Measurements from ENCODE around the gene KDELR1. TPM values are rescaled to one million over a fixed set of nuclear protein-coding genes. Genes with fewer than 3 reads are reported as not detected.
"Not testable (repeated sequence)": the region's sequence is repeated elsewhere in the genome, so short reads cannot be mapped to it uniquely, and the experiment has no call there.

Gene KDELR1
- total RNA-seq, 2 experiments from 2014 or later: 69.5 to 78.8 TPM

DNA sequence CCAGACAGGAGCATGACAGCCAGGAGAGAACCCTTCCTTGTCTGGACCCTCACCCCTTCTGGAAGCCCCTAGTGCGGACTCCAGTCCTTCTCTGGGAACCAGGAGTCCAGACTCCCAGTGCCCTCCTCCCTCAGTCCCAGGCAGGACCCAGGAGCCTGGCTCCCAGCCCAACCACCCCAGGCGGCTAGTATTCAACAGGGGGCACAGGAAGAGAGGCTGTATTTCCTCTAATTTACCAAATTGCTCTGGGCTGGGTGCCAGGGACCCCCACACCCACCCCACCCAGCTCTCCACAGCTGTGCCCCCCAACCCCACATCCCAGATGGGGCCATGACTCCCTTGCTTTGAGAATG lies 5.4 kb upstream of the KDELR1 start:
- ChIA-PET POLR2A (no interaction called here), CTCF (interaction anchor here (1.1 kb wide), 1 partner anchor 63 kb away, joined by 3 read pairs; no protein-coding TSS in a partner anchor)
- Mint-ChIP-seq H3K36me3 (ENCODE audit: low read depth) (no peaks in the 10 kb centered on the region), H3K9me3 (ENCODE audit: low read depth) (no peaks in the 10 kb centered on the region), H3K27me3 (peaks cover 31% of the 10 kb centered on the region), H3K4me1 (peaks cover 27% of the 10 kb centered on the region), H3K27ac (no peak overlapping the region), H3K4me3 (no peak overlapping the region)
- ATAC-seq (no peak), DNase-seq (no peak)
- intact Hi-C loops (cut with DNase I, micrococcal nuclease): loop anchor here (5.0 to 10.0 kb wide), 3 partner anchors 69 to 191 kb away; partner anchors contain the start of gene EMP3 (in 1 of the 2)

DNA sequence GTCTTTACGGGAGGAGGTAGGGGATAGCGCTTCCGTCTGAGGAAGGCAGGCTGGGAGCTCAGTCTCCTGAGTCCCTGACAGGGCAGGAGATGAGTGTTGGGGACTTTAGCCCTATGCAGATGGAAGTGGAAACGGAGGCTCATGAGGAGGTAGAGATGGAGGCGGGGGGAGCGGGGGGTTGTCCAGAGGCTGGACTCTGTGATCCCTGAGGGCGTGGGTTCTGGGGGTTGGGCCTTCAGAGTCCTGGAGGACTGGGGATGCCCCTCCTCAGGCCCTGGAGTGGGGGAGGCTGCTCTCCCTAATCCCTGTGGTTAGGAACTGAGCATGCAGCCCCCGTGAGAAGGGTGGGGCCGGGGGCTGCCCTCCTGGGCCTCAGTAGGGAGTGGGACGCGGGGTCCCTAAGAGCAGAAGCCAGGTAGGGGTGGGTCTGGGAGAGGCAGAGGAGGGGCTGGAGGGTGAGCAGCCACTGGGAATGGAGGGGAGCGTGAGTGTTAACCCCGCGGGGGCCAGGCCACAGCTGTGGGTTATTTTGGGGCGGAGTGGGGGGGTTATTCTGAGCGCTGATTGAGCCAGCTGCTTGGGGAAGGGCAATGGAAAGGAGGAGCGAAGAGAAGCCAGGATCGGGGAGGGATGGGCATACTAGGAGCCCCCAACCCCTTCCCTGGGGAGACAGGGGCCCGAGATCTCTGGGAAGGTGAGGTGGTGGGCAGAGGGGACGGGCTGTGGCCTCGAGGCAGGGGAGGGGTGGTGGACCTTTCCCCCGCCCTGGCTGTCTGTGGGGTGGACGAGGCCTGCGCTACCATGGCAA lies 4.9 kb upstream of the KDELR1 start:
- ChIA-PET CTCF (interaction anchor here (1.1 to 1.4 kb wide), 2 partner anchors 62 to 94 kb away, joined by 3 to 4 read pairs; no protein-coding TSS in a partner anchor), POLR2A (interaction anchor here (0.5 kb wide), 1 partner anchor 17 kb away, joined by 3 read pairs; no protein-coding TSS in a partner anchor)
- no peaks in the 10 kb centered on the region for H3K36me3 Mint-ChIP-seq (ENCODE audit: low read depth)
- H3K4me3 Mint-ChIP-seq: no peak overlapping the region
- peaks cover 31% of the 10 kb centered on the region for H3K27me3 Mint-ChIP-seq
- H3K9me3 Mint-ChIP-seq (ENCODE audit: low read depth): no peaks in the 10 kb centered on the region
- peaks cover 30% of the 10 kb centered on the region for H3K4me1 Mint-ChIP-seq
- no peak overlapping the region for H3K27ac Mint-ChIP-seq
- no peak for ATAC-seq
- DNase-seq: no peak
- intact Hi-C loops (cut with DNase I, micrococcal nuclease): loop anchor here (5.0 to 10.0 kb wide), 3 partner anchors 69 to 191 kb away; partner anchors contain the start of gene EMP3 (in 1 of the 2)

DNA sequence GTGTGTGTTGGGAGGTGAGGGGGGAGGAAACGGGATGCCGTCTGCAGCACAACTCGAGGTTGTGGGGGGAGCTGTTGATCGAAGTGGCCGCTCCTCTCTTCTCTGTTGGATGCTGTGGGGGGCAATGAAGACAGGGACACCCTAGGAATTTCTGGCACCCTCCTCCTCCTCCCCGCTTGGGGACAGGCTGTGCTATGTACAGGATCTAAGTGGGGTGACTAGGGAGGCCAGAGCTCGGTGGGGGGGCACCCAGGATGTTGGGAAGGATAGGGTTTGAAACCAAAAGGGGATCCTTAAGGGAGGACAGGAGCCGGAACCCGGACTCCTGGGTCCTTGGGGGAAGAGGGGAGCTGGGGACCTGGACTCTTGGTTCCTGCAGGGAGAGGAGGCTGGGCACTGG lies 4.1 kb upstream of the KDELR1 start:
- ATAC-seq: no peak
- no peaks in the 10 kb centered on the region for H3K36me3 Mint-ChIP-seq (ENCODE audit: low read depth)
- peaks cover 31% of the 10 kb centered on the region for H3K27me3 Mint-ChIP-seq
- no peaks in the 10 kb centered on the region for H3K9me3 Mint-ChIP-seq (ENCODE audit: low read depth)
- no peak overlapping the region for H3K4me3 Mint-ChIP-seq
- ChIA-PET POLR2A (interaction anchor here (0.5 kb wide), 1 partner anchor 17 kb away, joined by 3 read pairs; no protein-coding TSS in a partner anchor), CTCF (interaction anchor here (1.4 kb wide), 1 partner anchor 94 kb away, joined by 4 read pairs; no protein-coding TSS in a partner anchor)
- intact Hi-C loops (cut with DNase I, micrococcal nuclease): loop anchor here (5.0 to 10.0 kb wide), 3 partner anchors 68 to 192 kb away; partner anchors contain the start of gene EMP3 (in 1 of the 2)
- H3K27ac Mint-ChIP-seq: no peak overlapping the region
- peaks cover 30% of the 10 kb centered on the region for H3K4me1 Mint-ChIP-seq
- no peak for DNase-seq

DNA sequence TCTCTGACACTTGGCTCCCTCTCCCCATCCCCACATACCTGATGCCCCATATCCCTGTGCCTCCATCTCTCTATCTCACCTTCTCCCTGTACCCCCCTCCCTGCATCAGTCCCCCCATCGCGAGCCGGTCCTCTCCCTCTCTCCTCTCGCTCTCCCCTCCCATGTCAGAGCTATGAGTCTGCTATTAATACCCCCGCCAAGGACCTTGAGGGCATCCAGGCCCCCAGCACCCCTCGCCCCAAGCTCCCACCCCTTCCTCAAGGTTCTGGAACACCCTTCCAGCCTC lies 3.8 kb upstream of the KDELR1 start:
- Mint-ChIP-seq H3K27ac (no peak overlapping the region), H3K27me3 (peaks cover 31% of the 10 kb centered on the region), H3K9me3 (ENCODE audit: low read depth) (no peaks in the 10 kb centered on the region), H3K36me3 (ENCODE audit: low read depth) (peaks cover 2% of the 10 kb centered on the region), H3K4me1 (peaks cover 32% of the 10 kb centered on the region), H3K4me3 (no peak overlapping the region)
- intact Hi-C loops (cut with DNase I, micrococcal nuclease): loop anchor here (5.0 to 10.0 kb wide), 3 partner anchors 68 to 192 kb away; partner anchors contain the start of gene EMP3 (in 1 of the 2)
- DNase-seq (no peak), ATAC-seq (no peak)
- POLR2A ChIA-PET: no interaction called here
- CTCF ChIA-PET: interaction anchor here (1.4 kb wide), 1 partner anchor 95 kb away, joined by 4 read pairs; no protein-coding TSS in a partner anchor

DNA sequence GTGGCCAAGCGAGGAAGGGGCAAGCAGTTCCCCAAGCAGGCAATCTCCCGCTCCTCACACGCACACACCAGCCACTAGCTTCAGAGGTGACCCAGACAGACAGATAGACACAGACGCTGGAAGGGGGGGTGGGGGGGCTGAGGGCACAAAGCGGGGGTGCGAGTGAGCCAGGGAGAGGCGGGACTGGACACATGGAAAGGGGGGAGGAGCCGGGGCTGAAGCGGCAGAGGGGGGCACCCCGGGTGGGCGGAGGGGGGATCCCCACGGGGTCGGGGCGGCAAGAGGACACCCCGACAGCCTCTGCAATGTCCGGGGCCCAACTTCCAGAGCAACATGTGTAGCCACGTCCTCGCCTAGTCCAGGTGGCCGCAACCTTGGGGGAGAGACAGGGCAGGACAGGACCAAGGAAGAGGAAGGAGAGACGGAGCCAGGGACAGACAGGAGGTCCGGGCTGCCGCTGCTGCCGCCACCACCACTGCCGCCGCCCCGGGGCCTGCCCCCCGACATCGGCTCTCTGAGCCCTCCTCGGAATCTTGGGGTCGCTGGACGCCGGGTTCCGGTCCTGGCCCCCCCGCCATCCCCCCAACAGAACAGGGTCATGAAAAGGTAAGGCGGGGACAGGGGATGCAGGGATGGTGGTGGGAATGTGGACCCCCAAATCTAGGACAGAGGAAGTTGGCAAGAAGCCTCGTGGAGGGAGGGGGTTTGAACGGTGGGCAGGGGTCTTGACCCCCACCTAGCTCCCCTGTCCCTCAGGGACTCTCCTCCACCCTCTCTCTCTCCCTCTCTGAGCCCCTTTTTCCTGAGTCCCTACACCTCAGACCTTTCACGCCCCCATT lies 3.2 kb upstream of the KDELR1 start:
- no peak for DNase-seq
- POLR2A ChIA-PET: no interaction called here
- CTCF ChIA-PET: interaction anchor here (1.1 kb wide), 1 partner anchor 31 kb away, joined by 3 read pairs; the partner anchor contains the start of genes SYNGR4 and TMEM143
- Mint-ChIP-seq H3K9me3 (ENCODE audit: low read depth) (no peaks in the 10 kb centered on the region), H3K4me1 (peaks cover 31% of the 10 kb centered on the region), H3K4me3 (peak overlapping the region; percentile 23), H3K27ac (no peak overlapping the region), H3K36me3 (ENCODE audit: low read depth) (peaks cover 2% of the 10 kb centered on the region), H3K27me3 (peaks cover 31% of the 10 kb centered on the region)
- ATAC-seq: no peak
- intact Hi-C loops (cut with DNase I, micrococcal nuclease): loop anchor here (5.0 to 10.0 kb wide), 3 partner anchors 67 to 193 kb away; partner anchors contain the start of gene EMP3 (in 1 of the 2)

DNA sequence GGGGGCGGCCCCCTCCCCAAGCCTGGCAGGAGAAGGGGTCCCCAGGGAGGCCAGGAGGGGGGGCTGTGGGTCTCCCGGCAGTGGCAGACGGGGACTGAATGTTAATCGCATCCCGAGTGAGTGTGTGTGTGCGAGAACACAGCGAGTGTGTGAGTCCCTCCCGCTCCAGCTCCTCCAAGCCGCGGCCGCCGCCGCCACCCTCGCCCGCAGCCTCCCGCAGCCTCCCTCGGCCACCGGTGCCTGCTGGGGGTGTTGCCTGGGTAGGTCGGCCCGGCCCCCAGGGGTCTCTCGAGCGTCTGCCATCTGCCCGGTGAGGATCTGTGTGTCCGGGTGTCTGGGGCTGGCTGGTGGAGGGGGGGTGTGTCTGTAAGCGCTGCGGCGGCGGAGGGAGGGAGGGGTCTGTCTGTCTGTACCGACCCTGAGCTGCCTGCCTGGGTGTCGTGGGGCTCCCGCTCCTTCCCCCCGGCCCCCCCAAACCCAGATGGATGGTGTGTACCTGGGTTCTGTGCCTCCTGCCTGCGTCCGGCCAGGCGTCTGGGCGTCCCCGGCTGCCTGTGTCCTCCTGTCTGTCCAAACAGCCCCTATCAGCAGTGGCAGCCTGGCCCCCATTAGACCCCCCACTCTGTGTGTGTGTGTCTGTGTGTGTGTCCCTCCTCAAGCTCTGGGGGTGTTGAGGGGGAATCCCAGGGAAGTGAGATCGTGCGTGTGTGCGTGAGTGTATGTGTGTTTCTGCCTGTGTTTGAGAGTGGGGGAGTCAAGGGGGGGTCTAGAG lies 2.4 kb upstream of the KDELR1 start, which contains the start of gene GRIN2D:
Gene GRIN2D (plus strand): TSS at position 110 of the 772 bp plus-strand sequence. CDS start 4,725 bp downstream, outside the sequence.
- DNase-seq (peak; percentile 43), ATAC-seq (no peak)
- CTCF ChIA-PET: interaction anchor here (1.1 to 1.2 kb wide), 2 partner anchors 23 to 30 kb away, joined by 3 read pairs; partner anchors contain the start of genes SYNGR4 and TMEM143
- no peaks in the 10 kb centered on the region for H3K9me3 Mint-ChIP-seq (ENCODE audit: low read depth)
- intact Hi-C loops (cut with DNase I, micrococcal nuclease): loop anchor here in 1 of 2 experiments (10.0 kb wide), 1 partner anchor 101 kb away; no protein-coding TSS in a partner anchor
- peak within 1 kb of the TSS; percentile 23 for H3K4me3 Mint-ChIP-seq
- H3K27ac Mint-ChIP-seq: no peak within 1 kb of the TSS
- H3K36me3 Mint-ChIP-seq (ENCODE audit: low read depth): peaks cover 4% of the 10 kb centered on the region
- peaks cover 26% of the 10 kb centered on the region for H3K4me1 Mint-ChIP-seq
- H3K27me3 Mint-ChIP-seq: peaks cover 31% of the 10 kb centered on the region
- POLR2A ChIA-PET: no interaction called here

DNA sequence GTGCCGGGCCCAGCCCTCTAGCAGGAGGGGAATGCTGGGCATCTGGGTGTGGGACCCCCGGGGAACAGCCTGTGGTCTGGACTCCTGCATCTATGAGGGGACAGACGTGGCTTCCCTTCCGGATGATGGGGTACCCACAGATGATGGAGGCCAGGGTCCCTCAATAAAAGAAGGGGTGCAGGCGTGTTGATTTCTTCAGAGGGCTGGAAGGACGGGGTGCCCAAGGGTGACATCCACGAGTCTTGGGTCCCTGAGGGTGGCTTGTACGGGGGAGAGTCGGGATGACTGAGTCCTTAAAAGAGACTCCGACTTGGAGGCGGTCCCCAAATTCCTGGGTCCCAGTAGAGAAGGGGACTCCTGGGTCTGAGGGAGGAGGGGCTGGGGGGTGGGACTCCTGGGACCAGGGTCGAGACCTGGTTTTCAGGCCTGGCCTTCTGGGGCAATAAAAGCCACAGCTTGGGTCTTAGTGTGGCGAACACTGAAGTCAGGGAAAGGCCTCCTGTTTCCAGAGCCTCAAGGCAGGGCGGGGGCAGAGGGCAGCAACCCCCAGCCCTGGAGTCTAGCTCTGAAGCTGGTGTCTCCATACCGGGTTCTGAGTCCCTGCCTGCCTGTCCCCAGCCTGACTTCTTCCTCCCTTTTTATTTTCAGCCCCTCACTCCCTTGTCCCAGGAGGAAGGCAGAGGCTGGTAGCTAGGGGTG lies 1.7 kb upstream of the KDELR1 start:
- DNase-seq: no peak
- intact Hi-C loops (cut with DNase I, micrococcal nuclease): loop anchor here in 1 of 2 experiments (10.0 kb wide), 1 partner anchor 102 kb away; no protein-coding TSS in a partner anchor
- ChIA-PET POLR2A (no interaction called here), CTCF (interaction anchor here (1.1 to 1.2 kb wide), 2 partner anchors 23 to 29 kb away, joined by 3 read pairs; partner anchors contain the start of genes SYNGR4 and TMEM143)
- Mint-ChIP-seq H3K9me3 (ENCODE audit: low read depth) (no peaks in the 10 kb centered on the region), H3K36me3 (ENCODE audit: low read depth) (peaks cover 10% of the 10 kb centered on the region), H3K27ac (no peak overlapping the region), H3K4me3 (no peak overlapping the region), H3K4me1 (peaks cover 27% of the 10 kb centered on the region), H3K27me3 (peaks cover 30% of the 10 kb centered on the region)
- ATAC-seq: no peak

DNA sequence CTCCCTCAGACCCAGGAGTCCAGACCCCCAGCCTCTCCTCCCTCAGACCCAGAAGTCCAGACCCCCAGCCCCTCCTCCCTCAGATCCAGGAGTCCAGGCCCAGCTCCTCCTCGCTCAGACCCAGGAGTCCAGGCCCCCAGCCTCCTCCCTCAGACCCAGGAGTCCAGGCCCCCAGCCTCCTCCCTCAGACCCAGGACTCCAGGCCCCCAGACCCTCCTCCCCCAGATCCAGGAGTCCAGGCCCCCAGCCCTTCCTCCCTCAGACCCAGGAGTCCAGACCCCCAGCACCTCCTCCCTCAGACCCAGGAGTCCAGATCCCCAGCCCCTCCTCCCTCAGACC lies 624 bp upstream of the KDELR1 start:
- Mint-ChIP-seq H3K36me3 (ENCODE audit: low read depth) (peaks cover 18% of the 10 kb centered on the region), H3K4me1 (peaks cover 17% of the 10 kb centered on the region), H3K27me3 (peaks cover 20% of the 10 kb centered on the region)
- H3K4me3 Mint-ChIP-seq; ATAC-seq; H3K27ac Mint-ChIP-seq; H3K9me3 Mint-ChIP-seq (ENCODE audit: low read depth); DNase-seq: not testable (repeated sequence)
- ChIA-PET POLR2A (interaction anchor here (0.8 to 1.3 kb wide), 2 partner anchors 23 to 28 kb away, joined by 3 to 10 read pairs; partner anchors contain the start of genes SYNGR4 and TMEM143), CTCF (interaction anchor here (0.6 to 2.4 kb wide), 10 partner anchors 9 to 98 kb away, joined by 3 to 17 read pairs (median 7); partner anchors contain the start of genes SYNGR4 and TMEM143)
- intact Hi-C loops (cut with DNase I, micrococcal nuclease): loop anchor here in 1 of 2 experiments (10.0 kb wide), 1 partner anchor 103 kb away; no protein-coding TSS in a partner anchor

DNA sequence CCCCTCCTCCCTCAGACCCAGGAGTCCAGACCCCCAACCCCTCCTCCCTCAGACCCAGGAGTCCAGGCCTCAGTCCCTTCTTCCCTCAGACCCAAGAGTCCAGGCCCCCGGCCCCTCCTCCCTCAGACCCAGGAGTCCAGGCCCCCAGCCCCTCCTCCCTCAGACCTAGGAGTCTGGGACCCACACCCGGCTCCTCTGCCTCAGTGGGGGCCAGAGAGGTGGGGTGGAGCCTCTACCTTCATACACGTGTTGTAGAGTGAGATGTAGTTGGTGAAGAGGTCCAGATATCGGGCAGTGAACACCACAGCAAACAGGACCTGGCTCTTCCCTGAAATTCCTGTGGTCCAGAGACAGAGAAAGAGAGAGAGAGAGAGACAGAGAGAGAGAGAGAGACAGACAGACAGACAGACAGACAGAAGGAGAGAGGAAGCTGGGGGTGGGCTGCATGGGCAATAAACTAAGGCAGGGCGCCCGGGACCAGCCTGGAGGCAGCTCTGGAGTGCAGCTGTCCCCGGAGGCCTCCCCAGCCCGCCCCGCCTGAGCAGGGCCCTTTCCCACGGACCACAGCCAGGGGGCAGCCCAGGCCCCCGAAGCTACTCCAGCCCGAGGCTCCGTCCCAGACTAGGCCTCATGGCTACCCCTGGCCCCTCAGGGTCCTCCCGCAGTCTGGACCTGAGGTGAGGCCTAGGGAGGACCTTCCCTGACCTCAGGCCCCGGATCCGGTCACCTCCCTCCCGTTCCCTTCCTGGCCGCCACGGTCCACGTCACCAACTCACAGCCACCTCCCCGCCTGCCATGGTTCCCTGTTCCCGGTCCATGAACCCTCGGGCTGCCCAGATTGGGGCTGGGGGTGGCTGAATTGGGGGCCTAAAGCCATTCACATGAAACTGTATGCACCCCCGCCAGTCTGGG lies 907 bp downstream of the KDELR1 start:
- peaks cover 17% of the 10 kb centered on the region for H3K4me1 Mint-ChIP-seq
- ChIA-PET CTCF (interaction anchor here (0.5 to 2.4 kb wide), 12 partner anchors 11 to 235 kb away, joined by 3 to 17 read pairs (median 6); partner anchors contain the start of genes SYNGR4 and TMEM143), POLR2A (interaction anchor here (1.3 kb wide), 1 partner anchor 27 kb away, joined by 10 read pairs; the partner anchor contains the start of genes SYNGR4 and TMEM143)
- intact Hi-C loops (cut with DNase I, micrococcal nuclease): loop anchor here (1.0 to 10.0 kb wide), 7 partner anchors 26 to 229 kb away; partner anchors contain the start of genes SYNGR4 (in 2 of the 2), CYTH2 (in 1 of the 2), GRWD1 (in 1 of the 2) and RPL18 (in 1 of the 2)
- H3K4me3 Mint-ChIP-seq: peak overlapping the region; percentile 92
- DNase-seq: peak; percentile 83
- ATAC-seq: peak; percentile 74
- peaks cover 14% of the 10 kb centered on the region for H3K27me3 Mint-ChIP-seq
- H3K9me3 Mint-ChIP-seq (ENCODE audit: low read depth): no peaks in the 10 kb centered on the region
- peak overlapping the region; percentile 93 for H3K27ac Mint-ChIP-seq
- peaks cover 24% of the 10 kb centered on the region for H3K36me3 Mint-ChIP-seq (ENCODE audit: low read depth)
